SK-N-SH (cell line): ENCODE measurements around the gene TBCD.

Experiments
- MAX ChIP-seq: IDR thresholded peaks from 2 replicates; pipeline ENCODE4 v1.4.0; 2012; ENCODE audit warnings: low read depth
- REST ChIP-seq: IDR thresholded peaks from 2 replicates; pipeline ENCODE4 v1.6.1; 2012; ENCODE audit warnings: mild to moderate bottlenecking, low read depth, low read length, moderate library complexity
- USF2 ChIP-seq: fragments of 150-350 bp; IDR thresholded peaks from 2 replicates; pipeline ENCODE4 v1.6.1; 2017; ENCODE audit warnings: antibody characterized with exemption, low read length, low read depth, borderline replicate concordance

- TF ChIP-seq USF2 (no peak), MAX (no peak), REST (no peak)
Observed at GRCh38 chr17:82810644-82811430, 59.0 kb downstream of the TBCD start.
